Measurements from ENCODE around the gene INO80D. TPM values are rescaled to one million over a fixed set of nuclear protein-coding genes. Genes with fewer than 3 reads are reported as not detected.

The INO80D gene
- total RNA-seq, 6 experiments from 2014 or later: 11.3 to 13.1 (median 12.0) TPM

GRCh38 chr2:205967391-205968075, 118.4 kb downstream of the INO80D start:
- Mint-ChIP-seq H3K27ac (no peak overlapping the region), H3K27me3 (ENCODE audit: insufficient read depth) (peaks cover 23% of the 10 kb centered on the region), H3K36me3 (ENCODE audit: low read depth) (no peaks in the 10 kb centered on the region), H3K4me1 (ENCODE audit: low read depth) (no peaks in the 10 kb centered on the region; the same call in 1 of the 2 replicates), H3K9me3 (no peaks in the 10 kb centered on the region), H3K4me3 (no peak overlapping the region)
- DNase-seq: no peak
- no peak for TF ChIP-seq CTCF (IDR thresholded peaks at IDR 0.05)

GRCh38 chr2:205965707-205966106, 120.3 kb downstream of the INO80D start:
- Mint-ChIP-seq H3K4me3 (no peak overlapping the region), H3K9me3 (no peaks in the 10 kb centered on the region), H3K4me1 (ENCODE audit: low read depth) (no peaks in the 10 kb centered on the region; the same call in 1 of the 2 replicates), H3K27me3 (ENCODE audit: insufficient read depth) (peaks cover 26% of the 10 kb centered on the region), H3K27ac (no peak overlapping the region), H3K36me3 (ENCODE audit: low read depth) (no peaks in the 10 kb centered on the region)
- TF ChIP-seq CTCF (IDR thresholded peaks at IDR 0.05): no peak
- no peak for DNase-seq

GRCh38 chr2:205964111-205964761, 121.7 kb downstream of the INO80D start:
- no peak for TF ChIP-seq CTCF (IDR thresholded peaks at IDR 0.05)
- H3K27ac Mint-ChIP-seq: no peak overlapping the region
- peaks cover 33% of the 10 kb centered on the region for H3K27me3 Mint-ChIP-seq (ENCODE audit: insufficient read depth)
- no peak overlapping the region for H3K4me3 Mint-ChIP-seq
- no peaks in the 10 kb centered on the region for H3K9me3 Mint-ChIP-seq
- no peak for DNase-seq
- H3K4me1 Mint-ChIP-seq (ENCODE audit: low read depth): no peaks in the 10 kb centered on the region
- no peaks in the 10 kb centered on the region for H3K36me3 Mint-ChIP-seq (ENCODE audit: low read depth)

GRCh38 chr2:205959521-205959920, 126.5 kb downstream of the INO80D start:
- H3K9me3 Mint-ChIP-seq: no peaks in the 10 kb centered on the region
- no peaks in the 10 kb centered on the region for H3K4me1 Mint-ChIP-seq (ENCODE audit: low read depth)
- peaks cover 44% of the 10 kb centered on the region for H3K27me3 Mint-ChIP-seq (ENCODE audit: insufficient read depth)
- no peak for DNase-seq
- H3K36me3 Mint-ChIP-seq (ENCODE audit: low read depth): no peaks in the 10 kb centered on the region
- no peak for TF ChIP-seq CTCF (IDR thresholded peaks at IDR 0.05)
- no peak overlapping the region for H3K27ac Mint-ChIP-seq
- H3K4me3 Mint-ChIP-seq: no peak overlapping the region

GRCh38 chr2:205957452-205958154, 128.4 kb downstream of the INO80D start:
- Mint-ChIP-seq H3K9me3 (no peaks in the 10 kb centered on the region), H3K27me3 (ENCODE audit: insufficient read depth) (peaks cover 44% of the 10 kb centered on the region), H3K27ac (no peak overlapping the region)

More at GRCh38 chr2:205957452-205958154, 128.4 kb downstream of the INO80D start:
- no peak for TF ChIP-seq CTCF (IDR thresholded peaks at IDR 0.05)
- Mint-ChIP-seq H3K36me3 (ENCODE audit: low read depth) (no peaks in the 10 kb centered on the region), H3K4me3 (no peak overlapping the region), H3K4me1 (ENCODE audit: low read depth) (no peaks in the 10 kb centered on the region)
- no peak for DNase-seq
